GM21528 (cell line): ENCODE results near the gene ATP9B.

Source experiments
- ATAC-seq: cut with Tn5 transposase; IDR thresholded peaks from one replicate; pipeline ENCODE4 v1.9.1; 2021; ENCODE audit warnings: mild to moderate bottlenecking, moderate library complexity; ENCODE audit not compliant: unreplicated experiment, low FRiP score

The ATP9B gene

GRCh38 chr18:79345981-79346380 lies 276.8 kb downstream of the ATP9B start:
- ATAC-seq = no peak

DNA sequence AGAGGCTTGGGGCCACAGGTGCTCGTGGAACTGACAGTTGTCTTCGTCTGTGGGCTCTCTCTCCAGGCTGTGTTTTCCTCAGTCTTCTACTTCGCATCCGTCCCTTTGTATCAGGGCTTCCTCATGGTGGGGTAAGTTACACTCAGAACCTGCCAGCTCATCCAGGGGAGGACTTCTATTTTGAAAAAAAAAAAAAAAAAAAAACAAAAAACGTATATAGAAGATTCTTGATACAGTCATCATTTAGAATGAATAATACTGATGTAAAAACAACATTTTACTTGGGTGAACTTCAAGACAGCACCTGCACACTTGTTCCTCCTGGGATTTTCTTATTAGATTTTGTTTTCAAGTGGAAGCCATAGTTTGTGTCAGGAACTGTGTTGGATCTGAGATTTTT lies 278.9 kb downstream of the ATP9B start:
- ATAC-seq = no peak

- no peak for ATAC-seq
Measured at GRCh38 chr18:79352432-79352831, 283.2 kb downstream of the ATP9B start.

DNA sequence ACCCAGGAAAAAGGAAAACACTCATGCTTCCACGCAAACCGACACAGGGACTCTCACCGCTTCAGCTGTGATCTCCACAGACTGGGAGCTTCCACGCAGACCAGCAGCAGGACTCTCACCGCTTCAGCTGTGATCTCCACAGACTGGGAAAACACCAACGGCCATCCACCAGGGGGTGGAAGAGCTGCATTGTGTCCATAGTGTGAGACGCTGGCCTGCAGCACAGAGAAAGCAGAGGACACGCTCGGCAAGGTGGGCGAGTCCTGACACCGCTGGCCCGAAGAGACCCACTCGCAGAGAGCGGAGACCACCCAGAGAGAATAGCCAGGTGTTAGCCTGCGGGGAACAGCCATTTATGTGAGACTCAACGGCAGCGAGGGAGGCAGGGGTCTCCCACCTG lies 284.1 kb downstream of the ATP9B start:
- no peak for ATAC-seq

GRCh38 chr18:79354350-79354749 lies 285.2 kb downstream of the ATP9B start:
- no peak for ATAC-seq

GRCh38 chr18:79355433-79356335 lies 286.5 kb downstream of the ATP9B start:
- peak; percentile 51 for ATAC-seq

DNA sequence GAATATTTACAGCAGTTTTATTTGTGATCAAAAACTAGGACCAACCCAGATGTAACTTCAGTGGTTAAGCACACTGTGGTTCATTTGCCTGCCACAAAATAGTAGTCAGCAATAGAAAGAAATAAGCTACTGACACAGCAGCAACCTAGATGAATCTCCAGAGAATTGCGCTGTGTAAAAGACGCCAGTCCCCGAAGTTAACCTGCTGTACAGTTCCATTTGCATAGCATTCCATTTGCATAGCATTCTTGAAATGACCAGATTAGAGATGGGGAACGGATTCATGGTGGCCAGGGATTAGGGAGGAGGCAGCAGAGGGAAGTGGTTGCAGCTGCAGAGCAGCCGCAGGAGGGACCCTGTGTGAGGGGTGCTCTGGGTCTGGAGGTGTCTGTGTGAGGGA lies 287.2 kb downstream of the ATP9B start:
- peak; percentile 94 for ATAC-seq

- ATAC-seq = no peak
Measured at GRCh38 chr18:79360933-79361332, 291.7 kb downstream of the ATP9B start.

DNA sequence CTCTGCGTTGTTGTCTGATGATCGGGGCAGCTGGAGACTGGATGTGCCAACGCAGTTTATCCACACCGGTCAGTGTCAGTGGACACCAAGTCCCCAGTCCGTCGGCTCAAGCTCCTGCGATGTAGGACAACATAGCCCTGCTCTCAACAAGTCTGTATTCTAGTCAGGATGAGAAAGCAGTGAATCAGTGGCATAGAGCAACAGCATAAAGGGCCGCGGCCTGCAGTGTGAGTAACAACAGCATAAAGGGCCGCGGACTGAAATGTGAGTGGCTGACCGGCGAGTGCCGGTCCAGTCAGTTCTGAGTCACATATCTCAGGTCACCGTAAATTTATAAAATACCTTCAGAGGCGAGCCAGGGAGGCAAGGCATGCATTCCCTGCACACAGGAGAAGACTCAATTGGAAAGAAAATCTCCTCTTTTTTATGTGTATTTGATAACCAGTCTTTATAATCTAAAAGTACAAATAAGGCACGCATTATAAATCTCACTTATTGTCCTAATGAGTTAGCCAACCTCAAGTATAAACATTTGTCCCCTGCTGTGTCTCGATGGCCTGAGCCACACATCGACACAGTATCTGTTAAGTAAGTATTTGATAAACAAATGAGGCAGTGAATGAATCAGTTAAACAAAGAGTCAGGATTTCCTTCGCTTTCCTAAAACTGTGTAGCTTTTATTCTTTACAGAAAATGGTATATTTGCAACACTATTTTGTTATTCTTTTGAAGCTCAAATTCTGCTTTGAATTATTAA lies 292.8 kb downstream of the ATP9B start:
- ATAC-seq = no peak

DNA sequence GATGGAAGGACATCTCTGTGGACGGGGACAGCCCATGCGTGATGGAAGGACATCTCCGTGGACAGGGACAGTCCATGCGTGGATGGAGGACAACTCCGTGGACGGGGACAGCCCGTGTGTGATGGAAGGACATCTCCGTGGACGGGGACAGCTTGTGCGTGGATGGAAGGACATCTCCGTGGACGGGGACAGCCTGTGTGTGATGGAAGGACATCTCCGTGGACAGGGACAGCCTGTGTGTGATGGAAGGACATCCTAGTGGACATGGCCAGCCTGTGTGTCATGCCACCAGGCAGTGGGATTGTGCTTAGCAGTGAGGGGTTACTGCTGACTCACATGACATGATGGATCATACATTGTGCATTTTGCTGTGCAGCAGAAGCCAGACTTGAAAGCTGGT lies 296.5 kb downstream of the ATP9B start:
- ATAC-seq = no peak

GRCh38 chr18:79366177-79367094 lies 297.2 kb downstream of the ATP9B start:
- ATAC-seq = no peak

DNA sequence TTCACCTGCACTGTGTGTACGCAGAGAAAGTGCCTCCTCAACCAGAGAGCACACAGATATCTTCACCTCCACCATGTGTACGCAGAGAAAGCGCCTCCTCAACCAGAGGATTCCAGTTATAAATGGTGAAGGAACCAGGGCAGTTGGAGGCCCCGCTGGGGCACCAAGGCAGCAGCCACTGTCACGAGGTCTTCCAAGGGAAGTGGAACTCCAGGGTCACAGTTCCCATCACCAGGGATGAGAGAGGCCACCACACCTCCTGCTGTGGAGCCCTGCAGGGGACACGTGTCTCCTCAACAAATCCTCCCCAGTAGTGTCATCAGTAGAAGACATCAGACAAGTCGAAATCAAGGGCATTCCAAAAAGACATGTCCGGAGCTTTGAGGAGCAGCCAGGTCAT lies 298.3 kb downstream of the ATP9B start:
- no peak for ATAC-seq

GRCh38 chr18:79367989-79368388 lies 298.8 kb downstream of the ATP9B start:
- ATAC-seq = no peak

GRCh38 chr18:79368681-79369080 lies 299.5 kb downstream of the ATP9B start:
- no peak for ATAC-seq

DNA sequence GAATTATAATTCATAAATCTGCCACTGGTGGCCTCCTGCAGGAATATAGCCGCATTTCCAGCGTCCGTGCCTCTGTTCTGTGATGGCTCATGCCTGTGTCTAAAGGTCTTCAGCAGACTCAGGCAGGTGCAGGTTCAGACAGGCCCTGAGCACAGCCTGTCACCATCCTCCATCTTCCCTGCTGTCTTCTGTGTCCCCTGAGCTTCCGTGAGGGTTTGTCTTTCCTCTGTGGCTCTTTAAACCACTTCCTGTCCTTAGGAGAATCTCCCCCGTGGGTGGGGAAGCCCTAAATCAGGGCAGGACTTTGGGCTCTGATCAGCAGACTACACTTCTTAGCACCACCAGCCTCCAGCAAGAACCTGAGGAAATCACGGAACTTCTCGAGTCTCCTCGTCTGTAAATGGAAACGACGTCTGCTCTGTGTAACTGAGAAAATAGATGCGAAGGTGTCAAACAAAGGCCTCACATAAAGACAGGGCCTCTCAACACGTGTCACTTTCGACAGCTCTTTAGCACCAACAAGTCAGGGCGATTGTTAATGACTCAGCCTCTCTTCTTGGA lies 302.4 kb downstream of the ATP9B start:
- no peak for ATAC-seq

DNA sequence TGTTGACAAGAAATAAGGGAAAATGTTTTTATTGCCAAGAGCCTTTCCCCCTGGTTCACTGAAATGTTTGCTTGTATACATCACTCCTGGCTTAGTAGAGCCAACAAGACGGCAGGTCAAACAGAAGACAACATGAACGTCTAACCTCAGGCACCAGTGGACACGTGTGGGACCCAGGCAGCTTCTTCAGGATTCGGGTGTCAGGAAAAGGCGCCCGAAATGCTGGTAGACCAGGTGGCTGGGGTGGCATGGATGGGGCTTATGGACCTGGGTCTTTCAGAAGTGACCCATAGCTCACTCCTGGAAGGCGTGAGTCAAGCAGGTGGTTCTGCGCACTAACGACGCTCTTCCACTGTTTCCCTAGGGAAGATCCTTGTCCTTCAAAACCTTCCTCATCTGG lies 303.3 kb downstream of the ATP9B start:
- ATAC-seq = no peak

- ATAC-seq = no peak
Measured at GRCh38 chr18:79372991-79373390, 303.8 kb downstream of the ATP9B start.

GRCh38 chr18:79373736-79374135 lies 304.5 kb downstream of the ATP9B start:
- no peak for ATAC-seq

DNA sequence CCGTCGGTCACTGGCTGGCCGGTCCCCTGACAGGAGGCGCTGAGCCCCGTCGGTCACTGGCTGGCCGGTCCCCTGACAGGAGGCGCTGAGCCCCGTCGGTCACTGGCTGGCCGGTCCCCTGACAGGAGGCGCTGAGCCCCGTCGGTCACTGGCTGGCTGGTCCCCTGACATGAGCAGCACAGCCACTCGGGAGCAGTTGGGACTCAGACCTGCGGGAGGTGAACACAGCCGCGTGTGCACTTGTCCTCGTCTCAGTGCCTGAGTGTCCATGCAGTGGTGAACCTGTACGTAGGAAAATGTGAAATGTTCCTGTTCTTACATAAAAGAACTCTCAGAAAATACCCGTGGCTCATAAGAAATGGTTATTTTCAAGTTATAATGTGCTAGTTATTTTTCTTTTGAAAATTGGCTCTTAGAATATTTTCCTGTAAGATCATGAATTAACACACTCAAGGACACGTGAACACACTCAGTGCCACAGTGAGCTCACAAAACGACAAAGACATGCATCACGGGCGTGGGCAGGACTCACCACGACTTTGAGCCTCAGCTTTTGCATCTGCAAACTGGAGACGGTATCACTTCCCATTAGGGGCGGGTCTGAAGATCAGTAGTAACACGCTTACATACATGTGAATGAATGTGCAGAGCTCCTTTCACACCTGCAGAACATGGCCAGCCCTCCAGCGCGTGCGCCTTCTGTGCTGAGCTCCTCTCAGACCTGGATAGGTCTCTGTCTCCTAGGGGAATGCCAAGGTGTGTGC lies 305.4 kb downstream of the ATP9B start:
- ATAC-seq = peak; percentile 81
